Progenitor cell of endocrine pancreas (in vitro differentiated cells): Measurements from ENCODE around the gene CEP112. TPM values are rescaled to one million over a fixed set of nuclear protein-coding genes. Genes with fewer than 3 reads are reported as not detected.

Source experiments
- DNase-seq: peaks from one replicate; pipeline ENCODE4 v3.0.0; 2021; ENCODE audit warnings: low spot score; ENCODE audit not compliant: unreplicated experiment
- H3K27ac Mint-ChIP-seq: 2 replicates; pipeline ENCODE4 v1.8.0; 2021; ENCODE audit warnings: mild to moderate bottlenecking, moderate library complexity, mixed read lengths
- H3K27me3 Mint-ChIP-seq: 2 replicates; pipeline ENCODE4 v1.8.0; 2021; ENCODE audit warnings: mixed read lengths
- H3K36me3 Mint-ChIP-seq: 2 replicates; pipeline ENCODE4 v1.8.0; 2022; ENCODE audit warnings: mixed read lengths; ENCODE audit not compliant: insufficient read depth
- H3K4me1 Mint-ChIP-seq: 2 replicates; pipeline ENCODE4 v1.8.0; 2021; ENCODE audit warnings: low read depth, mixed read lengths
- H3K4me3 Mint-ChIP-seq: 2 replicates; pipeline ENCODE4 v1.8.0; 2021; ENCODE audit warnings: low read depth, mild to moderate bottlenecking, moderate library complexity, mixed read lengths
- H3K9me3 Mint-ChIP-seq: 2 replicates; pipeline ENCODE4 v1.8.0; 2021; ENCODE audit warnings: low read depth, mixed read lengths
- CTCF ChIP-seq: fragments of 200-600 bp; sonication (generic); IDR thresholded peaks from one replicate; pipeline ENCODE4 v1.5.0; 2021; ENCODE audit warnings: antibody characterized with exemption, mild to moderate bottlenecking; ENCODE audit not compliant: unreplicated experiment
- total RNA-seq: library from RNA; stranded (reverse); gene quantifications from 2 replicates; pipeline ENCODE4 v1.2.1, GENCODE V29; 2021

CEP112 gene
- total RNA-seq, 1 donor from 2014 or later = 24.3 TPM

- H3K9me3 Mint-ChIP-seq = peaks cover 9% of the 10 kb centered on the region
- H3K4me1 Mint-ChIP-seq = peaks cover 6% of the 10 kb centered on the region
- H3K4me3 Mint-ChIP-seq = no peak overlapping the region
- TF ChIP-seq CTCF = peak; percentile 66
- DNase-seq = no peak
- H3K27ac Mint-ChIP-seq = no peak overlapping the region
- peaks cover 3% of the 10 kb centered on the region for H3K36me3 Mint-ChIP-seq
- H3K27me3 Mint-ChIP-seq = no peaks in the 10 kb centered on the region
These were observed 203.9 kb downstream of the CEP112 start for GRCh38 chr17:65987988-65988387.

GRCh38 chr17:65985571-65985970 is 206.4 kb downstream of the CEP112 start:
- Mint-ChIP-seq H3K4me3 (no peak overlapping the region), H3K27ac (no peak overlapping the region), H3K36me3 (peaks cover 3% of the 10 kb centered on the region), H3K27me3 (no peaks in the 10 kb centered on the region), H3K9me3 (peaks cover 9% of the 10 kb centered on the region), H3K4me1 (peaks cover 6% of the 10 kb centered on the region)
- TF ChIP-seq CTCF = no peak
- no peak for DNase-seq

GRCh38 chr17:65984299-65984698 is 207.6 kb downstream of the CEP112 start:
- no peak overlapping the region for H3K4me3 Mint-ChIP-seq
- no peak for DNase-seq
- no peak for TF ChIP-seq CTCF
- peaks cover 3% of the 10 kb centered on the region for H3K36me3 Mint-ChIP-seq
- H3K4me1 Mint-ChIP-seq = peaks cover 6% of the 10 kb centered on the region
- no peaks in the 10 kb centered on the region for H3K27me3 Mint-ChIP-seq
- H3K9me3 Mint-ChIP-seq = peaks cover 9% of the 10 kb centered on the region
- no peak overlapping the region for H3K27ac Mint-ChIP-seq

- Mint-ChIP-seq H3K9me3 (no peaks in the 10 kb centered on the region), H3K27ac (no peak overlapping the region), H3K27me3 (no peaks in the 10 kb centered on the region), H3K4me1 (peaks cover 2% of the 10 kb centered on the region), H3K4me3 (no peak overlapping the region), H3K36me3 (no peaks in the 10 kb centered on the region)
- DNase-seq = no peak
- TF ChIP-seq CTCF = no peak
These were observed 213.1 kb downstream of the CEP112 start for GRCh38 chr17:65978871-65979270.

GRCh38 chr17:65977041-65977440 is 214.9 kb downstream of the CEP112 start:
- DNase-seq = no peak
- H3K27ac Mint-ChIP-seq = no peak overlapping the region
- no peaks in the 10 kb centered on the region for H3K27me3 Mint-ChIP-seq
- H3K36me3 Mint-ChIP-seq = no peaks in the 10 kb centered on the region
- no peak overlapping the region for H3K4me3 Mint-ChIP-seq
- peaks cover 2% of the 10 kb centered on the region for H3K4me1 Mint-ChIP-seq
- H3K9me3 Mint-ChIP-seq = no peaks in the 10 kb centered on the region
- TF ChIP-seq CTCF = no peak

- H3K36me3 Mint-ChIP-seq = no peaks in the 10 kb centered on the region
- no peak overlapping the region for H3K27ac Mint-ChIP-seq
- no peak for DNase-seq
- H3K9me3 Mint-ChIP-seq = no peaks in the 10 kb centered on the region
- H3K4me1 Mint-ChIP-seq = peaks cover 2% of the 10 kb centered on the region
- no peak for TF ChIP-seq CTCF
- H3K27me3 Mint-ChIP-seq = no peaks in the 10 kb centered on the region
- H3K4me3 Mint-ChIP-seq = no peak overlapping the region
These were observed 216.1 kb downstream of the CEP112 start for GRCh38 chr17:65975878-65976277.
